K562 (cell line): ENCODE data around the gene OMG. TPM values are rescaled to one million over a fixed set of nuclear protein-coding genes. Genes with fewer than 3 reads are reported as not detected.
A peak's percentile ranks its signal among the peaks of the same experiment; 100 is the strongest.

Source experiments
- ARID1B ChIP-seq: fragments of 450-650 bp; IDR thresholded peaks from 2 replicates; pipeline ENCODE4 v1.6.1; 2016; ENCODE audit warnings: antibody characterized with exemption, mild to moderate bottlenecking, inconsistent platforms
- ATF7 ChIP-seq: fragments of 450-650 bp; IDR thresholded peaks from 2 replicates; pipeline ENCODE4 v1.7.1; 2014; ENCODE audit warnings: mild to moderate bottlenecking, moderate library complexity
- E2F1 ChIP-seq: sonication (generic); formaldehyde crosslinking; IDR thresholded peaks from 2 replicates; pipeline ENCODE4 v1.8.1; 2023; ENCODE audit warnings: mild to moderate bottlenecking, missing genetic modification reagents, moderate library complexity
- EWSR1 ChIP-seq: fragments of 450-650 bp; IDR thresholded peaks from 2 replicates; pipeline ENCODE4 v1.6.1; 2018; ENCODE audit warnings: borderline replicate concordance, mild to moderate bottlenecking, low read depth, moderate library complexity; ENCODE audit not compliant: partially characterized antibody
- FUS ChIP-seq: fragments of 200-400 bp; formaldehyde crosslinking; optimal IDR thresholded peaks from 2 replicates; pipeline ENCODE3; 2017; ENCODE audit warnings: low read depth, low read length
- GMEB1 ChIP-seq: fragments of 250-450 bp; sonication (Bioruptor Pico); IDR thresholded peaks from 2 replicates; pipeline ENCODE4 v1.4.0; 2020; ENCODE audit warnings: mild to moderate bottlenecking
- HDAC6 ChIP-seq: IDR thresholded peaks from 2 replicates; pipeline ENCODE4 v1.6.1; 2012; ENCODE audit warnings: low read depth, mild to moderate bottlenecking, control low read depth, inconsistent platforms, low read length, moderate library complexity
- HMBOX1 ChIP-seq: sonication (generic); IDR thresholded peaks from 2 replicates; pipeline ENCODE4 v1.6.1; 2016
- JUN ChIP-seq, 2 experiments: sonication (generic) in 1 of 2; formaldehyde crosslinking in 1 of 2; IDR thresholded peaks; 2 replicates each; pipeline versions ENCODE4 v1.6.1 to v1.8.0; 2012 to 2022; ENCODE audit warnings: borderline replicate concordance in 2 of 2, mild to moderate bottlenecking in 2 of 2, improper control_type of control experiment in 1 of 2, low read depth in 1 of 2, low read length in 1 of 2, missing genetic modification reagents in 1 of 2
- L3MBTL2 ChIP-seq: fragments of 450-650 bp; IDR thresholded peaks from 2 replicates; pipeline ENCODE4 v1.6.1; 2016; ENCODE audit warnings: mild to moderate bottlenecking, moderate library complexity
- LCOR ChIP-seq: sonication (generic); formaldehyde crosslinking; IDR thresholded peaks from 2 replicates; pipeline ENCODE4 v1.8.0; 2022; ENCODE audit warnings: mild to moderate bottlenecking, missing genetic modification reagents
- LEF1 ChIP-seq: fragments of 450-650 bp; IDR thresholded peaks from 2 replicates; pipeline ENCODE4 v1.6.1; 2016; ENCODE audit warnings: mild to moderate bottlenecking
- MEIS2 ChIP-seq: fragments of 450-650 bp; IDR thresholded peaks from 2 replicates; pipeline ENCODE4 v1.6.1; 2014; ENCODE audit warnings: mild to moderate bottlenecking; ENCODE audit not compliant: partially characterized antibody
- NBN ChIP-seq: fragments of 450-650 bp; IDR thresholded peaks from 2 replicates; pipeline ENCODE4 v1.6.1; 2016; ENCODE audit warnings: low read depth, mild to moderate bottlenecking
- RAD21 ChIP-seq, 2 experiments: fragments of 250-450 bp in 1 of 2; fragments of 450-650 bp in 1 of 2; sonication (Bioruptor Pico) in 1 of 2; formaldehyde crosslinking in 1 of 2; IDR thresholded peaks in 1 of 2; conservative IDR thresholded peaks in 1 of 2; 2 replicates each; pipeline versions ENCODE4 v1.4.0 to v1.8.0; 2020 to 2022; ENCODE audit warnings: mild to moderate bottlenecking in 2 of 2, moderate library complexity in 1 of 2
- STAT6 ChIP-seq: sonication (generic); formaldehyde crosslinking; IDR thresholded peaks from 2 replicates; pipeline ENCODE4 v1.8.1; 2023; ENCODE audit warnings: mild to moderate bottlenecking, missing genetic modification reagents
- TCF3 ChIP-seq: sonication (generic); formaldehyde crosslinking; IDR thresholded peaks from 2 replicates; pipeline ENCODE4 v1.4.0; 2020; ENCODE audit warnings: mild to moderate bottlenecking, missing genetic modification reagents
- ZBTB26 ChIP-seq: fragments of 450-650 bp; formaldehyde crosslinking; IDR thresholded peaks from 2 replicates; pipeline ENCODE4 v1.4.0; 2022; ENCODE audit warnings: missing genetic modification characterization
- ZNF384 ChIP-seq: IDR thresholded peaks from 2 replicates; pipeline ENCODE4 v1.6.1; 2012; ENCODE audit warnings: low read depth, low read length, improper control_type of control experiment
- ZNF444 ChIP-seq: fragments of 250-450 bp; sonication (Bioruptor Pico); IDR thresholded peaks from 2 replicates; pipeline ENCODE4 v1.4.0; 2020; ENCODE audit warnings: mild to moderate bottlenecking, moderate library complexity
- polyA plus RNA-seq, 8 experiments: library from polyadenylated mRNA; depleted of rRNA in 4 of 8; stranded (reverse) in 5 of 8; unstranded in 3 of 8; fragments of >200 nt; fragmentation: Nextera tagmentation in 2 of 8; fragmentation: Illumina TruSeq in 1 of 8; extraction: Ambion mirVana in 2 of 8; extraction: Trizol in 1 of 8; gene quantifications; 2 replicates each; pipeline versions ENCODE4 v1.2.1 to v1.2.3, GENCODE V29; 2011 to 2014; ENCODE audit warnings: inconsistent platforms in 1 of 8, missing spikeins in 1 of 8
- total RNA-seq, 7 experiments: library from RNA; depleted of rRNA in 6 of 7; stranded (reverse); fragments of >200 nt in 6 of 7; fragmentation: Illumina TruSeq in 2 of 7; extraction: Trizol in 2 of 7; gene quantifications; 2 replicates each; pipeline versions ENCODE4 v1.2.1 to v1.2.3, GENCODE V29; 2011 to 2021; ENCODE audit warnings: low replicate concordance in 1 of 7

The OMG gene
- total and polyA plus RNA-seq, 9 of the 15 experiments (the other 6 are each of a cell fraction or from before 2014, with no cell fraction given): 0.41 TPM; not detected in 8

GRCh38 chr17:31339906-31340661 lies 43.0 kb upstream of the OMG start (continued):
- peak; percentile 49 for TF ChIP-seq MEIS2
- TF ChIP-seq ATF7: peak; percentile 76
- peak; percentile 83; the same call in 1 of the 2 replicates for TF ChIP-seq JUN (IDR thresholded peaks at IDR 0.05; ENCODE audit: borderline replicate concordance, low read depth, low read length)
- no peak for TF ChIP-seq JUN (CRISPR knock-in tag; IDR thresholded peaks at IDR 0.05; ENCODE audit: borderline replicate concordance)
- TF ChIP-seq ZNF444 (CRISPR knock-in tag): no peak
- no peak for TF ChIP-seq E2F1 (CRISPR knock-in tag)
- TF ChIP-seq STAT6: no peak
- TF ChIP-seq TCF3 (CRISPR knock-in tag): peak; percentile 85
- peak; percentile 94 for TF ChIP-seq HMBOX1
- TF ChIP-seq ARID1B: peak; percentile 94
- no peak for TF ChIP-seq GMEB1 (CRISPR knock-in tag)
- TF ChIP-seq LEF1: peak; percentile 65
- TF ChIP-seq L3MBTL2: no peak
- peak; percentile 47; the same call in 1 of the 2 replicates for TF ChIP-seq NBN
- 0 out of 2 replicates have a peak, but pooled peaks have one; percentile 45 for TF ChIP-seq LCOR
- TF ChIP-seq ZBTB26 (CRISPR knock-in tag): no peak
- TF ChIP-seq HDAC6: no peak
- TF ChIP-seq ZNF384: no peak
- no peak for TF ChIP-seq FUS
- peak; percentile 9 to 10; a peak in 1 of 4 replicates for TF ChIP-seq RAD21 (CRISPR knock-in tag; conservative IDR thresholded peaks at IDR 0.05 in 1 of 2, IDR thresholded peaks at IDR 0.05 in 1 of 2)
- TF ChIP-seq EWSR1: no peak
